ENCODE measurements around the gene DOCK4. TPM values are rescaled to one million over a fixed set of nuclear protein-coding genes. Genes with fewer than 3 reads are reported as not detected.

DOCK4 gene
- total and polyA plus RNA-seq, 10 of the 15 experiments (the other 5 are each of a cell fraction or from before 2014, with no cell fraction given), result 0.03 to 0.73 (median 0.38) TPM

- no peaks in the 10 kb centered on the region for H3K9me3 ChIP-seq (replicated peaks; ENCODE audit: control insufficient read depth, insufficient read depth, low read length)
- ChIA-PET RAD21 (ENCODE audit: unreplicated experiment) (no interaction called here), SMC1A (ENCODE audit: uncharacterized antibody, unreplicated experiment) (interaction anchor here (0.7 kb wide), 1 partner anchor 19 kb away, joined by 3 read pairs; no protein-coding TSS in a partner anchor), CTCF (interaction anchor here (0.6 to 1.2 kb wide), 3 partner anchors 105 to 744 kb away, joined by 3 read pairs; no protein-coding TSS in a partner anchor), POLR2A (interaction anchor here (0.8 kb wide), 1 partner anchor 104 kb away, joined by 4 read pairs; no protein-coding TSS in a partner anchor)
- no peaks in the 10 kb centered on the region for H3K27me3 ChIP-seq (replicated peaks in 1 of 2; ENCODE audit: control insufficient read depth in 2 of 2, insufficient read depth in 2 of 2, low read length in 1 of 2)
- DNase-seq (ENCODE audit: low read depth, low spot score) (no peak), FAIRE-seq (no peak), ATAC-seq (no peak)
- no peaks in the 10 kb centered on the region for H3K79me2 ChIP-seq (ENCODE audit: control insufficient read depth, insufficient read depth, low read length)
- H3K9ac ChIP-seq (ENCODE audit: control insufficient read depth, insufficient read depth, low read length), result no peak overlapping the region
- no peaks in the 10 kb centered on the region for H3K36me3 ChIP-seq (ENCODE audit: control insufficient read depth in 2 of 2, insufficient read depth in 2 of 2, low read length in 1 of 2)
- no peaks in the 10 kb centered on the region for H4K20me1 ChIP-seq (ENCODE audit: control insufficient read depth, insufficient read depth)
- 38% methylated on average over 2 of the region's 2 CpGs for WGBS (ENCODE audit: insufficient coverage, insufficient replicate concordance, low lambda C conversion rate, missing lambda C conversion rate)
- no peak overlapping the region for H2AFZ ChIP-seq (ENCODE audit: control insufficient read depth, low read depth, low read length)
- no peak overlapping the region for H3K4me3 ChIP-seq
- in situ Hi-C loops (cut with MboI) (loop anchor here (25.0 kb wide), 1 partner anchor 1136 kb away; no protein-coding TSS in a partner anchor), intact Hi-C loops (cut with micrococcal nuclease; ENCODE audit: unreplicated experiment) (no loop called here)
- TF ChIP-seq NFYA (IDR thresholded peaks at IDR 0.05; ENCODE audit: borderline replicate concordance, low read depth, low read length) (no peak), IRF3 (IDR thresholded peaks at IDR 0.05) (no peak)
- no peak overlapping the region for H3K27ac ChIP-seq (ENCODE audit: control insufficient read depth, insufficient read depth)
- H3K4me2 ChIP-seq (ENCODE audit: control insufficient read depth, insufficient read depth), result no peak overlapping the region
- no TSS peak for BruUV-seq (replicated peaks)
- H3K4me1 ChIP-seq (ENCODE audit: control insufficient read depth, insufficient read depth, low read length), result no peaks in the 10 kb centered on the region
Observed at GRCh38 chr7:111750878-111751277, 455.3 kb downstream of the DOCK4 start.

DNA sequence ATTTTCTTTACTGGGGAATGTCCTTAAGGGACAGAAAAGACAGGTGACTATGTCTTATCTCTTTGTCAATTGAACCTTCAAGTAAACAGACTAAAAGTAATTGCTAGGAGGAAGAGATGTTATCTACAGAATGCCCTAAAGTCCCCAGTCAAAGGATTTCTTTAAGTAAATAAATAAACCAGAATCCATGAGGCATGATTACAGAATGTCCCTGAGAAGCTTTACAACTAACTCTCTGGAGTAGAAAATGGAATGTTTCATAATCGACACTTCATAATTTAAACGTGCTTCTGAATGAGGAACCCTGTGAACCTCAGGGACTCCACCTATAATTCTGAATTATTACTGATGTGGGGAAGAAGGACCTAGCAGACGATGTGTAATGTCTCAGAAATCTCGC lies 456.0 kb downstream of the DOCK4 start:
- DNase-seq (ENCODE audit: low read depth, low spot score) (no peak), FAIRE-seq (peak; percentile 18), ATAC-seq (no peak)
- Histone ChIP-seq H3K27ac (ENCODE audit: control insufficient read depth, insufficient read depth) (no peak overlapping the region), H2AFZ (ENCODE audit: control insufficient read depth, low read depth, low read length) (no peak overlapping the region), H3K4me2 (ENCODE audit: control insufficient read depth, insufficient read depth) (no peak overlapping the region), H4K20me1 (ENCODE audit: control insufficient read depth, insufficient read depth) (no peaks in the 10 kb centered on the region), H3K27me3 (replicated peaks in 1 of 2; ENCODE audit: control insufficient read depth in 2 of 2, insufficient read depth in 2 of 2, low read length in 1 of 2) (no peaks in the 10 kb centered on the region), H3K9ac (ENCODE audit: control insufficient read depth, insufficient read depth, low read length) (no peak overlapping the region), H3K9me3 (replicated peaks; ENCODE audit: control insufficient read depth, insufficient read depth, low read length) (no peaks in the 10 kb centered on the region), H3K4me3 (no peak overlapping the region), H3K4me1 (ENCODE audit: control insufficient read depth, insufficient read depth, low read length) (no peaks in the 10 kb centered on the region), H3K79me2 (ENCODE audit: control insufficient read depth, insufficient read depth, low read length) (no peaks in the 10 kb centered on the region), H3K36me3 (ENCODE audit: control insufficient read depth in 2 of 2, insufficient read depth in 2 of 2, low read length in 1 of 2) (no peaks in the 10 kb centered on the region)
- ChIA-PET SMC1A (ENCODE audit: uncharacterized antibody, unreplicated experiment) (interaction anchor here (0.6 to 0.7 kb wide), 2 partner anchors 10 to 18 kb away, joined by 3 read pairs; no protein-coding TSS in a partner anchor), RAD21 (ENCODE audit: unreplicated experiment) (no interaction called here), POLR2A (interaction anchor here (0.8 kb wide), 1 partner anchor 105 kb away, joined by 4 read pairs; no protein-coding TSS in a partner anchor), CTCF (interaction anchor here (0.7 to 1.2 kb wide), 3 partner anchors 74 to 972 kb away, joined by 3 read pairs; no protein-coding TSS in a partner anchor)
- intact Hi-C loops (cut with micrococcal nuclease; ENCODE audit: unreplicated experiment) (no loop called here), in situ Hi-C loops (cut with MboI) (loop anchor here (25.0 kb wide), 1 partner anchor 1137 kb away; no protein-coding TSS in a partner anchor)
- TF ChIP-seq, protein P1, sequence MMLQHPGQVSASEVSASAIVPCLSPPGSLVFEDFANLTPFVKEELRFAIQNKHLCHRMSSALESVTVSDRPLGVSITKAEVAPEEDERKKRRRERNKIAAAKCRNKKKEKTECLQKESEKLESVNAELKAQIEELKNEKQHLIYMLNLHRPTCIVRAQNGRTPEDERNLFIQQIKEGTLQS (IDR thresholded peaks at IDR 0.05; ENCODE audit: borderline replicate concordance, extremely low read depth, low read depth, low read length), result no peak
- TF ChIP-seq SUZ12 (IDR thresholded peaks at IDR 0.05; ENCODE audit: unreplicated experiment) (no peak), HCFC1 (IDR thresholded peaks at IDR 0.05; ENCODE audit: low read length) (no peak), SREBF2 (IDR thresholded peaks at IDR 0.05; ENCODE audit: low read length) (no peak), YY1 (IDR thresholded peaks at IDR 0.05; ENCODE audit: low read depth, low read length) (no peak), NR2C1 (IDR thresholded peaks at IDR 0.05) (no peak), SMARCA5 (IDR thresholded peaks at IDR 0.05) (no peak), STAT1 (conservative IDR thresholded peaks at IDR 0.05) (no peak), POLR2AphosphoS2 (IDR thresholded peaks at IDR 0.05; ENCODE audit: low read depth, low read length) (no peak), STAT3 (IDR thresholded peaks at IDR 0.05; ENCODE audit: low read depth, low read length) (no peak)
- no TSS peak for BruUV-seq (replicated peaks)
- 58% methylated on average over 4 of the region's 4 CpGs for WGBS (ENCODE audit: insufficient coverage, insufficient replicate concordance, low lambda C conversion rate, missing lambda C conversion rate)
